GM18526 (cell line): ENCODE data around the gene PRPF31.
A peak's percentile ranks its signal among the peaks of the same experiment; 100 is the strongest.

ENCODE experiments used
- POLR2A ChIP-seq: IDR thresholded peaks from 3 replicates; pipeline ENCODE4 v1.6.1; 2011; ENCODE audit not compliant: insufficient read length; ENCODE audit errors: extremely low read depth

Gene PRPF31

GRCh38 chr19:54104998-54105715 is 10.4 kb upstream of the PRPF31 start:
- no peak for TF ChIP-seq POLR2A

GRCh38 chr19:54105796-54106195 is 9.8 kb upstream of the PRPF31 start:
- TF ChIP-seq POLR2A = no peak

- no peak for TF ChIP-seq POLR2A
These were observed 8.8 kb upstream of the PRPF31 start for GRCh38 chr19:54106716-54107115.

DNA sequence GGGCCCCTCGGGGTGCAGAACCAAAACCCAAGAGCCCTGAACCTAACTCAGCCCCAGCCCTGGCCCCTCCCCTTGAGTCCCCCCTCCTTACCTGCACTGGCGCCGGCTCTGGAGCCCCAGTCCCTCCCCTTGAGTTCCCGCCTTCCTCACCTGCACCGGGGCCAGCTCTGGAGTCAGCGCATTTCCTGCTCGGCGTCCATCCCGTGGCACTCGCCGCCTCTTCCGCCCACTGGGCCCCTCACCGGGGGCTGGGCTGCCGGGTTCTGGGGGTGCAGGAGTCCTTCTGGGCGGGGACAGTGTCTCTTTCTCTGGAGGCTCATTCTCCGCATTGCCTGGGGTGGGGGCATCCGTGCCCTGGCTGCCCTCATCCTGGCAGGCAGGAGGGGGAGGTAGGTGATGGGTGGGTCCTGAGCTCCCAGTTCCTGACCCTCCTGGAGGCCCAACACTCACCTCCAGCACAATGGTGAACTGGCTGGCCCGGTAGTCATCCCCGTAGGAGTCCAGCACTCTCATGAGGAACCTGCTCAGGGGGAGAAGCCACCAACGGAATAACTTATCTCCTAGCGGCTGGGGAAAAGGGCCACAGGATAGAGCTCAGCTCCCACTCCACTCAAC is 7.6 kb upstream of the PRPF31 start:
- TF ChIP-seq POLR2A = no peak

- TF ChIP-seq POLR2A = no peak
These were observed 7.1 kb upstream of the PRPF31 start for GRCh38 chr19:54108496-54108895.

DNA sequence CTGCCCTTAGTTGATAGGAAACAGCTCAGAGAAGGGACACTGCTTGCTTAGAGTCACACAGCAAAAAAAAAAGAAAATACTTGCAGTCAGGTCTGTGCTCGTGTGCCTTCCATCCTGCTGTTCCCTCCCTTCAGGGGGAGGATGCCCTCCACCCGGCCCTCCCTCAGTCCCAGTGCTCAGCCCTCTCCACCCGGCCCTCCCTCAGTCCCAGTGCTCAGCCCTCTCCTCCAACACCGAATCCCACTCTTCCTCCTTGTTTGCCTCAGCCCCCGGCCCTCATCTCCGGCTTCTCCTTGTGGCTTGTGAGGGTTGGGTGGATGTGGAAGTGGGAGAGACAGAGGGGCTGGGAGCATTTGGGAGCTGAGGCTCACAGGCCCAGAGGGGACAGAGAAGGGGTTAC is 5.9 kb upstream of the PRPF31 start:
- no peak for TF ChIP-seq POLR2A

DNA sequence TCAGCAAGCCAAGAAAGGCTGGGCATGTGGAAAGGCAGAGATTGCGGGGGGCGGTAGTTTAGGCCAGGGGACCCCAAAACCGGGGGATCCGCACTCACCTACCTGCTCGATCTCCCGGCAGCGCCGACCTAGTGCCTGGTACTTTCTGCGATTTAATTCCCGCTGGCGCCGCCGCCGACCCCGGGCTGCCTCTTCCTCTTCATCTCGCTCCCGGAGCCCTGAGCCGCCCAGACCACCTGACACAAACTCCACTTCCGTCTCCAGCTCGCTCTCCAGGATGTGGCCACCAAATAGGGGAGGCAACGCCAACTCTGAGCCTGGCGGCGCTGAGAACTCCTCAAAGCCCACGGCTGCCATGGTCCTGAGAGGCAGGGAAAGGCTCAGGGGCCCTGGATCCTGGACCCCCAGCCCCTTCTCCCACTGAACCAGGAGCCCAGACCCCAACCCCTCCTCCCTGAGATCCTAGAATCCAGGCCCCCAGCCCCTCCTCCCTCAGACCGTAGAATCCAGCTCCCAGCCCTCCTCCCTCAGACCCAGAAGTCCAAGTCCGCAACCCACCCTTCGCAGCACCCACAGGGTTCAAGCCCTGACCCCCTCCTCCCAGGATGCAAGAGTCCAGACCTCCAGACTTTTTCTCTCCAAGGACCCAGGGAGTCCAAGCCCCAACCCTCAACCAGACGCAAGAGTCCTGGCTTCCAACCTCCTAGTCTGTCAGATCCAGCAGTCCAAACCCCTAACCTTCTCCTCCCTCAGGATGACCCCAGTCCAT is 1.0 kb upstream of the PRPF31 start:
- peak; percentile 32 for TF ChIP-seq POLR2A

GRCh38 chr19:54121259-54121658 is 5.7 kb downstream of the PRPF31 start:
- no peak for TF ChIP-seq POLR2A

DNA sequence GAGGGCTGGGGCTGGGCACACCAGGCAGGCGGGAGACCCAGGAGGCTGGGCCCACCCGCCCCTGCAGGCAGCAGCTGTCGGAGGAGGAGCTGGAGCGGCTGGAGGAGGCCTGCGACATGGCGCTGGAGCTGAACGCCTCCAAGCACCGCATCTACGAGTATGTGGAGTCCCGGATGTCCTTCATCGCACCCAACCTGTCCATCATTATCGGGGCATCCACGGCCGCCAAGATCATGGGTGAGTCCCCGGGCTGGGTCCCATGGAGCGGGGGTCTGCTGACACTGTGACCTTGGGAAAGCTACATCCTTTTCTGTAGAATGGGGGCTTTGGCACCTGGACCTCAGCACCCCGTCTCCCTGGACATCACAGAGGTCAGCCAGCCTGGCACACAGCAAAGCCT is 8.1 kb downstream of the PRPF31 start:
- no peak for TF ChIP-seq POLR2A

- TF ChIP-seq POLR2A = no peak
These were observed 8.8 kb downstream of the PRPF31 start for GRCh38 chr19:54124393-54124792.

DNA sequence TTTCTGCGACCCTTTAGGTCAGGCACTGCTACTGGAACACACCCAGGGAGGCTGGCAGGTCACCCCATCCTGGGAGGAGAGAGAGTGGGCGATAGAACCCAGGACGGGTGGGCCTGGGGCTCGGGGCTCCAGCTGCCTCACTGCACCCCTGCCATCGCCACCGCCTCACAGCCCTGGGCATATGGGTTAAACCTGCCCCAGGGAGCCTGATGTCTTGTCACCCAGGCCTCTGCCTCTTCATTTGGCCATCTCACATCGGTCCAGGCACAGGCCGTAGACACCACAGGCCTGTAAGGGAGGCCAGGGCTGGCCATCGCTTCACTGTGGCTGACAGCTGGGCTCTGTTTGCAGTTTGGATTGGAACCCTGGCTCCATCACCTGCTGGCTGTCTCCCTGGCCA is 10.2 kb downstream of the PRPF31 start:
- TF ChIP-seq POLR2A = no peak

DNA sequence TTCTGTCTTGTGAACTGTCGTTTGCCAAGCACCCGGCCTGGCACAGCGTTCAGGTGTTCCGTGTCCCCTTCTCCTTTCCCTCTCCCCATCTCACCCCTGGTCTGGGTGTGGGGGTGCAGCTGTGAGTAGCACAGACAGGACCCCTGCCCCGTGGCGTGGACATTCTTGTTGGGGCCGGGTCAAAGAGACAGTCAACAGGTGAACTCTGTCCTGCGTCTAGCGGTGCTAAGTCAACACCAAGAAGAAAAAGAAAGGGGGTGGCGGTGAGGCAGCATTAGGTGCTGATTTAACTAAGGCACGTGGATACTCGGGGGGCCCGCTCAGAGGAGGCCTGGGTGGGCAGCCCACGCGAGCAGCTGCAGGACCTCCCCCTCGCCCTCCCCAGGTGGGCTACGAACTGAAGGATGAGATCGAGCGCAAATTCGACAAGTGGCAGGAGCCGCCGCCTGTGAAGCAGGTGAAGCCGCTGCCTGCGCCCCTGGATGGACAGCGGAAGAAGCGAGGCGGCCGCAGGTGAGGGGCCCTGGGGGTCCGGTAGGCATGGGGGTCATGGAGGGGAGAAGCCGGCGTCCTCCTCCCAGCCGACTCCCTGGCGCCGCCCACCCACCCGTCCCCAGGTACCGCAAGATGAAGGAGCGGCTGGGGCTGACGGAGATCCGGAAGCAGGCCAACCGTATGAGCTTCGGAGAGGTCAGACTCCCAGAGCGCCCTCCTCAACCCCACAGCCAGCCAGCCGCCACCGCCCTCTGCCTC is 12.3 kb downstream of the PRPF31 start:
- TF ChIP-seq POLR2A = no peak

GRCh38 chr19:54128441-54128725 is 12.8 kb downstream of the PRPF31 start:
- TF ChIP-seq POLR2A = no peak

DNA sequence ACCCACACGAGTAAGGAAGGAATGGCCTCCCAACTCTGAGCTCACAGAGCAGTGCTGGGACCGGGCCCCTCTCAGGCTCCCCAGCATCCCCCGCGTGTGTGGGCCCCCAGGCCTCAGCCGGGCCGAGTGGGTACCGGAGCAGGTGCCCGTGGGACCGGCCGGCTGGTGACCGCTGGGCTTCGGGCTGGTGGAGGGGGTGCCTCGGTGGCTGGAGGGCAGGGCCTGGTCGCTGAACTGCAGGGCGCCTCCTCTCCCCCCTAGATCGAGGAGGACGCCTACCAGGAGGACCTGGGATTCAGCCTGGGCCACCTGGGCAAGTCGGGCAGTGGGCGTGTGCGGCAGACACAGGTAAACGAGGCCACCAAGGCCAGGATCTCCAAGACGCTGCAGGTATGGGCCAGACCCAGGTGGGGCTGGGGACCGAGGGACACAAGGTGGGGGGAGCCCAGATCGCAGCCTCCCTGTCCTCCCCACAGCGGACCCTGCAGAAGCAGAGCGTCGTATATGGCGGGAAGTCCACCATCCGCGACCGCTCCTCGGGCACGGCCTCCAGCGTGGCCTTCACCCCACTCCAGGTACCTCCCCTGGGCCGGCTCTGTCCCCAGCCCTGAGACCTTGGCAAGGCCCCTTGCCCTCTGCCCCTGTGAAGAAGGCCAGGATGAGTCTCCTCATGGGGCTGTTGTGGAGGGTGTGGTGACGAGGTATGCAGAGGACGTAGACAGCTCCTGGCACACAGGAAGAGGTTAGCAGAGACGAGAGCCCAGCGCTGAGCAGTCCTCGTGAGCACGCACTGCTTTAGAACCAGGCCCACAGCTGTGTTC is 13.5 kb downstream of the PRPF31 start:
- TF ChIP-seq POLR2A = no peak

DNA sequence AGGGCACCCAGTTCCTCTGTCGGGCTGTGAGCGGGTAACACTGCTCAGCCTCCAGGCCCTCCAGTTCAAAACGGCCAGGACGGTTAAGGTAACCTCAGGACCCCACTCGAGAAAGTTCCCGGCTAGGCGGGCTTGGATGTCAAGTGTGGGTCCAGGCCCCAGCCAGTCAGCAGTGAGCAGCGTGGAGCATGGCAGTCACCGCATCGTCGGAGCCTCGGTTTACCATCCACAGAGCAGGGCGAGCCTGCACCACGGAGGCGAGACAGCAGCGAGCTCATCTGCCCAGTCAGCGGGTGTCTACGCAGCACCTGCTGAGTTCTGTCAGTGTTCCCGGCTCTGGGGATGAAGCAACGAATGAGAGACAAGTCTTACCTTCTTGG is 14.1 kb downstream of the PRPF31 start:
- TF ChIP-seq POLR2A = no peak
